GM06990 (cell line): ENCODE results near the gene IREB2.

Experiments
- DNase-seq: peaks from one replicate; pipeline ENCODE4 v3.0.0-alpha.2; 2011; ENCODE audit not compliant: insufficient read length; ENCODE audit errors: extremely low read depth
- H3K27me3 ChIP-seq: replicated peaks from 2 replicates; pipeline ENCODE4 v1.6.0; 2011; ENCODE audit warnings: low read length; ENCODE audit not compliant: control insufficient read depth, insufficient read depth
- H3K36me3 ChIP-seq: 2 replicates; pipeline ENCODE4 v1.5.1; 2011; ENCODE audit warnings: low read length; ENCODE audit not compliant: control insufficient read depth, insufficient read depth
- H3K4me3 ChIP-seq: replicated peaks from 2 replicates; pipeline ENCODE4 v1.5.1; 2011; ENCODE audit warnings: low read depth, mild to moderate bottlenecking, control low read depth, low read length
- TF ChIP-seq, protein P1 (sequence below): IDR thresholded peaks from 2 replicates; pipeline ENCODE4 v1.5.1; 2011; ENCODE audit warnings: low read length, control low read depth, mild to moderate bottlenecking, inconsistent platforms; ENCODE audit not compliant: insufficient read depth, poor library complexity, severe bottlenecking

The IREB2 gene

DNA sequence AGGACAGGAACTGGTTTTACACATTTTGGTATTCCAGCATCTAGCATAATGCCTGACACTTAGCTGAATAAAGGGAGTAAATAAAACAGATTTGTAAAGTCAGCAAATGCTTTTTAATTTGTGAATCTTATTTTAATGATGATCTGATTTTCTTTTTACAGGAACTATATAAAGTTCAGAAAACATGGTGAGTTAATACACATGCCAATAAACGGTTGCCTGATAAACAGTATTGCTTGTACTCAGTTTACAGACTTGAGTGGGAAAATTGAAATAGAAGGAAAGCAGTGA is 103.7 kb downstream of the IREB2 start:
- no peak for DNase-seq
- TF ChIP-seq, protein P1, sequence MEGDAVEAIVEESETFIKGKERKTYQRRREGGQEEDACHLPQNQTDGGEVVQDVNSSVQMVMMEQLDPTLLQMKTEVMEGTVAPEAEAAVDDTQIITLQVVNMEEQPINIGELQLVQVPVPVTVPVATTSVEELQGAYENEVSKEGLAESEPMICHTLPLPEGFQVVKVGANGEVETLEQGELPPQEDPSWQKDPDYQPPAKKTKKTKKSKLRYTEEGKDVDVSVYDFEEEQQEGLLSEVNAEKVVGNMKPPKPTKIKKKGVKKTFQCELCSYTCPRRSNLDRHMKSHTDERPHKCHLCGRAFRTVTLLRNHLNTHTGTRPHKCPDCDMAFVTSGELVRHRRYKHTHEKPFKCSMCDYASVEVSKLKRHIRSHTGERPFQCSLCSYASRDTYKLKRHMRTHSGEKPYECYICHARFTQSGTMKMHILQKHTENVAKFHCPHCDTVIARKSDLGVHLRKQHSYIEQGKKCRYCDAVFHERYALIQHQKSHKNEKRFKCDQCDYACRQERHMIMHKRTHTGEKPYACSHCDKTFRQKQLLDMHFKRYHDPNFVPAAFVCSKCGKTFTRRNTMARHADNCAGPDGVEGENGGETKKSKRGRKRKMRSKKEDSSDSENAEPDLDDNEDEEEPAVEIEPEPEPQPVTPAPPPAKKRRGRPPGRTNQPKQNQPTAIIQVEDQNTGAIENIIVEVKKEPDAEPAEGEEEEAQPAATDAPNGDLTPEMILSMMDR: no peak
- H3K36me3 ChIP-seq: peaks cover 16% of the 10 kb centered on the region

DNA sequence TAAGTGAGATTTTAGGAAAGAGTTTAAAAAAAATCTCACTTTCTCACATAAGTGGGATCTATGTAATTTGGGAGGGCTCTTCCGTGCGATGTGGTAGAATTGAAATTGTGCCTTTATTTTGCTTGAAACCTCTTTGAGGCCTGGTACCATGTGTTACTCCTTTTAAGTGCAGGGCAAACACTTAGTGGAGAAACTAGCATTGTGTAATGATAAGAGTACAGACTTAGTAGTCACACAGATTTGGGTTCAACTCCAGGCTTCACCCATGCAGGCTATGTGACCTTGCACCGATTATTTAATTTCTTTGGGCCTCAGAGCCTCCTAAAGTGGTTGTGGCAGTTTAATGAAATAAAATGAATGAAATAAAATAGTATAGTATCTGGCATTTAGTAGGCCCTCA is 104.6 kb downstream of the IREB2 start:
- TF ChIP-seq, protein P1: no peak
- Histone ChIP-seq H3K36me3 (peaks cover 18% of the 10 kb centered on the region), H3K27me3 (no peaks in the 10 kb centered on the region), H3K4me3 (no peak overlapping the region)
- DNase-seq: no peak

More for the DNA sequence above, 103.7 kb downstream of the IREB2 start:
- H3K27me3 ChIP-seq: no peaks in the 10 kb centered on the region
- H3K4me3 ChIP-seq: peak overlapping the region; percentile 74

DNA sequence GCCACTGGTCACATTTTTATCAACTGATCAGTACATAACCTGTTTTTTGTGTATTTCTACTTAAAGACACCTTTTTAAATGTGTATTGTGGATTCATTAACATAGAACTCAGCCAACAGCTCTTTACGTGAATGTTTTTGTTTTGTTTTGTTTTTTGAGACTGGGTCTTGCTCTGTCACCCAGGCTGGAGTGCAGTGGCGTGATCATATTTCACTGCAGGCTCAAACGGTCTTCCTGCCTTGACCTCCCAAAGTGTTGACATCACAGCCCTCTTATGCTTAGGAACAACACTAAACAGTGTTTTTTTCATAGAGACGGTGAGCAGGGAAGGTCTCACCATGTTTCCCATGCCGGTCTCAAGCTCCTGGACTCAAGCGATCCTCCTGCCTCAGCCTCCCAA is 112.2 kb downstream of the IREB2 start:
- H3K27me3 ChIP-seq: no peaks in the 10 kb centered on the region
- no peak for DNase-seq
- H3K36me3 ChIP-seq: peaks cover 15% of the 10 kb centered on the region
- TF ChIP-seq, protein P1: no peak
- no peak overlapping the region for H3K4me3 ChIP-seq

DNA sequence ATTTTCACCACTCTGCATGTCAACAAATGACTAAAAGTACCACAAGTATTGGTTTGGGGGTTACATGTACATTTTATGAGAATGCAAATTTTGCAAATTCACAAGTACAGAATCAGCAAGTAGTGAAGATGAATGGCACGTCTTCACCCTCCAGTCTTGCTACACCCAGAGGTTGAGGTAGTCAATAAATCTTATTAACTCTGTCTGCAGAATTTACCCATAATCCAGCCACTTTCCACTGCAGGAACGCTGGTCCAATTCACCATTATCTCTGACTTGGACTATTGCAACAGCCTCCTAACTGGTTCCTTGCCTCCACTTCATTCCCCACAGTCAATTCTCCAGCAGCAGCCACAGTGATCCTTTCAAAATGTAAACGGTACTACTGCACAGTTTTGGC is 112.8 kb downstream of the IREB2 start:
- no peaks in the 10 kb centered on the region for H3K27me3 ChIP-seq
- TF ChIP-seq, protein P1: no peak
- DNase-seq: no peak
- peaks cover 12% of the 10 kb centered on the region for H3K36me3 ChIP-seq
- H3K4me3 ChIP-seq: no peak overlapping the region
